Measurements from ENCODE around the gene MTHFR. TPM values are rescaled to one million over a fixed set of nuclear protein-coding genes. Genes with fewer than 3 reads are reported as not detected.

The MTHFR gene
- total and polyA plus RNA-seq, 2 of the 4 experiments (the other 2 are of a cell fraction) = 7.3 to 7.4 TPM

- Histone ChIP-seq H3K18ac (ENCODE audit: low read depth, low read length) (no peak within 1 kb of the TSS), H3K9me3 (ENCODE audit: control insufficient read depth, insufficient read depth, low read length) (no peaks in the 10 kb centered on the region), H2BK20ac (ENCODE audit: low read depth, low read length) (no peak within 1 kb of the TSS), H2BK15ac (ENCODE audit: low read depth, low read length) (no peak within 1 kb of the TSS), H3K14ac (replicated peaks; ENCODE audit: low read depth, low read length) (no peak within 1 kb of the TSS), H3K4me1 (ENCODE audit: control insufficient read depth, insufficient read depth, low read length) (peaks cover 1% of the 10 kb centered on the region; the same call in 1 of the 2 replicates), H3K36me3 (ENCODE audit: control insufficient read depth, insufficient read depth, low read length) (no peaks in the 10 kb centered on the region), H3K9me1 (ENCODE audit: insufficient read depth, low read length) (no peaks in the 10 kb centered on the region), H3K27me3 (ENCODE audit: control insufficient read depth, insufficient read depth, low read length) (peaks cover 36% of the 10 kb centered on the region), H4K8ac (ENCODE audit: low read depth in 2 of 2, low read length in 2 of 2) (no peak within 1 kb of the TSS), H2BK5ac (ENCODE audit: low read depth, low read length, poor library complexity, severe bottlenecking) (no peak within 1 kb of the TSS), H3K9ac (ENCODE audit: low read depth, low read length) (no peak within 1 kb of the TSS), H3K4me3 (ENCODE audit: insufficient read depth, low read depth, low read length) (no peak within 1 kb of the TSS), H3K4ac (ENCODE audit: low read depth, low read length) (no peak within 1 kb of the TSS), H3K4me2 (ENCODE audit: low read depth, low read length) (no peak within 1 kb of the TSS; the same call in 1 of the 2 replicates), H4K91ac (ENCODE audit: insufficient read depth, low read depth, low read length) (no peak within 1 kb of the TSS), H2AK9ac (replicated peaks; ENCODE audit: low read depth, low read length, poor library complexity) (no peak within 1 kb of the TSS), H4K20me1 (ENCODE audit: insufficient read depth, low read length) (no peaks in the 10 kb centered on the region), H2BK120ac (ENCODE audit: low read depth, low read length) (no peak within 1 kb of the TSS), H3K23ac (ENCODE audit: low read depth, low read length) (no peak within 1 kb of the TSS), H3K27ac (ENCODE audit: insufficient read depth, low read length) (no peak within 1 kb of the TSS), H2AK5ac (ENCODE audit: low read depth, low read length) (no peak within 1 kb of the TSS), H4K5ac (ENCODE audit: low read depth, low read length) (no peak within 1 kb of the TSS), H3K56ac (ENCODE audit: extremely low read depth, insufficient read depth, low read length) (no peak within 1 kb of the TSS), H2AFZ (replicated peaks; ENCODE audit: low read length, poor library complexity) (peak within 1 kb of the TSS; percentile 76), H3K79me1 (ENCODE audit: low read depth in 1 of 2, low read length in 2 of 2) (no peaks in the 10 kb centered on the region)
- ChIA-PET CTCF (no interaction called here), POLR2A (ENCODE audit: unreplicated experiment) (no interaction called here)
- intact Hi-C loops (cut with micrococcal nuclease) = no loop called here
- 4% methylated on average over 16 of the region's 29 CpGs; no CpG with 5 or more reads in 1 of the 2 experiments for WGBS, 2 experiments (ENCODE audit: extremely low coverage in 2 of 2, insufficient read length in 1 of 2)
- in situ Hi-C loops (cut with MboI; ENCODE audit: low sequenced_read_pairs) = no loop called here
- TF ChIP-seq CEBPB (IDR thresholded peaks at IDR 0.05; ENCODE audit: low read depth, low read length) (no peak), NFE2L2 (IDR thresholded peaks at IDR 0.05; ENCODE audit: low read depth, low read length) (no peak), MXI1 (IDR thresholded peaks at IDR 0.05; ENCODE audit: borderline replicate concordance, low read depth, low read length) (no peak), RCOR1 (IDR thresholded peaks at IDR 0.05; ENCODE audit: insufficient replicate concordance, low read length) (no peak), USF2 (IDR thresholded peaks at IDR 0.05; ENCODE audit: low read depth, low read length) (no peak), MAZ (IDR thresholded peaks at IDR 0.05; ENCODE audit: borderline replicate concordance, low read depth, low read length) (no peak), POLR2A (IDR thresholded peaks at IDR 0.05; ENCODE audit: low read depth, low read length) (no peak), ELK1 (IDR thresholded peaks at IDR 0.05; ENCODE audit: borderline replicate concordance, low read depth, low read length) (no peak), RFX5 (IDR thresholded peaks at IDR 0.05; ENCODE audit: low read depth, low read length) (no peak), SMC3 (IDR thresholded peaks at IDR 0.05; ENCODE audit: low read depth, low read length) (no peak), CHD1 (IDR thresholded peaks at IDR 0.05; ENCODE audit: low read depth, low read length) (no peak), RAD21 (IDR thresholded peaks at IDR 0.05; ENCODE audit: low read length) (no peak), BHLHE40 (IDR thresholded peaks at IDR 0.05; ENCODE audit: low read depth, low read length) (no peak), MAFK (IDR thresholded peaks at IDR 0.05; ENCODE audit: low read depth, low read length) (no peak)
- DNase-seq (no peak), ATAC-seq (ENCODE audit: low read depth) (peak; percentile 46; the same call in 1 of the 2 replicates)
- dilution Hi-C loops (cut with HindIII; ENCODE audit: low sequenced_read_pairs, unreplicated experiment) = no loop called here
- BruUV-seq (replicated peaks) = no TSS peak
Observed at GRCh38 chr1:11761988-11762406, 43.8 kb downstream of the MTHFR start, which contains the start of gene C1orf167. Gene C1orf167 (plus strand): TSS chr1:11762193. CDS start chr1:11764401, 2,208 bp downstream.
